Fibroblast of the aortic adventitia (primary cell): ENCODE measurements around the gene NMUR1. TPM values are rescaled to one million over a fixed set of nuclear protein-coding genes. Genes with fewer than 3 reads are reported as not detected.

Source experiments
- DNase-seq: peaks from one replicate; pipeline ENCODE4 v3.0.0-alpha.2; 2010; ENCODE audit warnings: low read depth
- H3K4me3 ChIP-seq: 2 replicates; pipeline ENCODE4 v1.5.1; 2011; ENCODE audit warnings: low read depth, mild to moderate bottlenecking, control low read depth, low read length, moderate library complexity
- CTCF ChIP-seq: IDR thresholded peaks from 2 replicates; pipeline ENCODE4 v1.5.1; 2011; ENCODE audit warnings: mild to moderate bottlenecking, low read length, control low read depth, inconsistent platforms; ENCODE audit not compliant: insufficient read depth
- total RNA-seq: library from RNA; depleted of rRNA; stranded (reverse); fragments of >200 nt; gene quantifications from 2 replicates; pipeline ENCODE4 v1.2.3, GENCODE V29; 2012; ENCODE audit warnings: low replicate concordance

The NMUR1 gene
- total RNA-seq, 1 donor, result not detected

DNA sequence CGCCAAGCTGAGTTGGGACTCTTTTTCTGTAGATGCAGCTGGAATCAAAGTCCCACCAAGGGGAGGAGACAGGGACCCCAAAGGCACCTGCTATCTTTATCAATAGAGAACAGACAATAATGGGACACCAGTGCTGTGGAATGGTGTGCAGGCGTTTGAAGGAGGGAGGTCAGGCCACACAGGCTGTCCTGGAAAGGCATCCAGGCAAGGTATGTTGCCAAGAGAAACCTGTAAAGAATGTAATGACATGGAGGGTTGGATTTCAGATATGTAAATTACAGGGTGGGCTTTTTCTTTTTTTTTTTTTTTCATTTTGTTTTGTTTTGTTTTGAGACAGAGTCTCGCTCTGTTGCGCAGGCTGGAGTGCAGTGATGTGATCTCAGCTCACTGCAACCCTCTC, 9.7 kb upstream of the NMUR1 start:
- TF ChIP-seq CTCF, result no peak
- H3K4me3 ChIP-seq, result no peak overlapping the region
- no peak for DNase-seq

DNA sequence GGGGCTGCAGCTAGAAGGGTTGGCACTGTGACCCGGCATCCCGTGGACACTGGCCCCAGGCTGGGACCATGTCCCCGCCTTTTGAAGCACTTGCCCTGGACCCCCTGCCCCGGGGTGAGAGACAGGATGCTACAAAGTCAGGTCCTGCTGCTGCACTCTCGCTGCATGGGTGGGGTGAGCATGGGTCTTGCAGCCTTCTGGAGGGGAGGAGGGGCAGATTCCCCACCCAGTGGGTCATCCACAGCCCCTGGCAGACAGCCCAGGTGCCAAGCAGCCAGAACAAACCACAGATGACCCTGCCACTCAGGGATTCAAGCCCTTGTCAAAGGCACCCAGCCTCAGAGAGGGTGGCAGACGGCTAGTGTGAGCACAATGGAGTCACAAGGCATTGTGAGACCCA, 5.7 kb upstream of the NMUR1 start:
- no peak for TF ChIP-seq CTCF
- DNase-seq, result no peak
- H3K4me3 ChIP-seq, result no peak overlapping the region

DNA sequence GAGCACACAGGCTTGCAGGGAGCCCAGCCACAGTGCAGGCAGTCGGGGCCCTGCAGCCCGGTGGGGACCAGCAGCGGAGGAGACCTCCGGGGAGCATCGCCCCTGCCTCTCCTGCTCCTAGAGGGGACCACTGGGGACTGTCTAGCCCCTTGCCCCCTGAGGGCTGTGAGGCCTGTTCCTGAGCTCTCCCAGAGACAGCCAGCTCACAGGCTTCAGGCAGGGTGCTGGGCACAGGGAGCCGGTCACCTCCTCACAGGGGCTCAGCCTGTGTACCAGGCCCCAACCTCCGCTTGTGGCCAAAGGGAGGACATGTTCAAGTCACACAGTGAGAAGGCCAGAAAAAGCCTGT, 3.5 kb upstream of the NMUR1 start:
- DNase-seq, result no peak
- TF ChIP-seq CTCF, result no peak
- no peak overlapping the region for H3K4me3 ChIP-seq

GRCh38 chr2:231533086-231533776, 3.0 kb upstream of the NMUR1 start:
- no peak for DNase-seq
- no peak overlapping the region for H3K4me3 ChIP-seq
- no peak for TF ChIP-seq CTCF

- no peak for DNase-seq
- no peak overlapping the region for H3K4me3 ChIP-seq
- TF ChIP-seq CTCF, result no peak
Measured at GRCh38 chr2:231532756-231533035, 2.5 kb upstream of the NMUR1 start.

DNA sequence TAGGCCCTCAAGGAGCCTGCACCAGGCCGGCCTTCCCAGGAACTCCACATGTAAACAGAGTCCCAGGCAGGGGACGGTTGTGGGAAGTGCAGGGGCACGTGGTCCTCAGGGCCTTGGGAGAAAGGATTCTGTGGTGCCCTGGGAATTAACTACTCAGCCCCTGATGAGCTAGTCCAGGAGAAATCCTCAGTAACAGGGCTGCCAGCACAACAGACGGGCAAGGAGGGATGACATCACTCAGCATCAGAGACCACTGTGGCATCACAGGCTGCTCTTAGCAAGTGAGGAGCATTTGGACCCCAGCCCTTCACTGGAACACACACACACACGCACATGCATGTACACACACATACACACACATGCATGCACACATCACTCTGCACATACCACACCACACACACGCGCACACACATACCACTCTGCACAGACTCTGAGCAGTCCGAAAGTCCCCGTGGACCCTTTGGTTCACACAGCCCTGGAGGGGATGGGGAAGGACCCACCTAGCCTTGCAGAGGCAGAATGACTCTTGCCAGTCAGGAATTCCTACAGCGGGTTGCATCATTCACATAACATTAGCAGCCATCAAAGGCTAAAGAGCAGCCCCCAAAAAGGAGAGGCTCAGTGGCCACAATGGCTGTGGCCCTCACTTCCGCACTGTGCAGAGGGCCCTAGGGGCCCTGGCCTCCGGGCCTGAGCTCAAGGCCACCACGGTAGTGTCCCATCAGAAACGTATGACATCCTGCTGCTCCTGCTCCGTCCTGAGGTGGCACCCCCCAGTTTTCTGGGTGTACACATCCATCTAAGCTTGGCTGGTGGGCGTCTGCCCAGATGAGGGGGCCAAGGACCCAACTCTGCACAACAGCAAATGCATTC, 1.9 kb upstream of the NMUR1 start:
- DNase-seq, result no peak
- no peak overlapping the region for H3K4me3 ChIP-seq
- TF ChIP-seq CTCF, result no peak
